ENCODE results near the gene PFDN6.
"Not testable (repeated sequence)": the region's sequence is repeated elsewhere in the genome, so short reads cannot be mapped to it uniquely, and the experiment has no call there.

- TF ChIP-seq CTCF (IDR thresholded peaks at IDR 0.05); TCF7L2 (IDR thresholded peaks at IDR 0.05; ENCODE audit: low read depth, low read length); SIN3A (IDR thresholded peaks at IDR 0.05; ENCODE audit: borderline replicate concordance, insufficient read depth, low read depth, low read length); REST (IDR thresholded peaks at IDR 0.05; ENCODE audit: insufficient read depth in 1 of 2, low read depth in 2 of 2, low read length in 1 of 2): not testable (repeated sequence)
Observed at GRCh38 chr6:33285214-33285613, 4.2 kb upstream of the PFDN6 start.

All from Panc1 (cell line).